H9 (cell line): ENCODE data around the gene SDK1. TPM values are rescaled to one million over a fixed set of nuclear protein-coding genes. Genes with fewer than 3 reads are reported as not detected.

Experiments
- DNase-seq: peaks from one replicate; pipeline ENCODE4 v3.0.0-alpha.2; 2017
- H2AFZ ChIP-seq: one replicate; pipeline ENCODE4 v1.6.1; 2013; ENCODE audit warnings: mild to moderate bottlenecking, low read length, control low read depth, moderate library complexity
- H2AK5ac ChIP-seq: 2 replicates; pipeline ENCODE4 v1.6.1; 2013; ENCODE audit warnings: low read length, control low read depth, mixed read lengths; ENCODE audit not compliant: insufficient read length
- H2BK120ac ChIP-seq: one replicate; pipeline ENCODE4 v1.6.1; 2013; ENCODE audit warnings: low read depth, mild to moderate bottlenecking, low read length, control low read depth, inconsistent platforms; ENCODE audit not compliant: poor library complexity, severe bottlenecking
- H2BK12ac ChIP-seq: 2 replicates; pipeline ENCODE4 v1.6.1; 2013; ENCODE audit warnings: low read length, control low read depth, mixed read lengths, low read depth; ENCODE audit not compliant: insufficient read length
- H2BK15ac ChIP-seq: 2 replicates; pipeline ENCODE4 v1.6.1; 2013; ENCODE audit warnings: low read depth, low read length, control low read depth
- H2BK20ac ChIP-seq: one replicate; pipeline ENCODE4 v1.6.1; 2013; ENCODE audit warnings: low read depth, mild to moderate bottlenecking, low read length, control low read depth, inconsistent platforms; ENCODE audit not compliant: poor library complexity, severe bottlenecking
- H2BK5ac ChIP-seq: 2 replicates; pipeline ENCODE4 v1.6.1; 2013; ENCODE audit warnings: low read length, control low read depth, mixed read lengths; ENCODE audit not compliant: insufficient read length
- H3K14ac ChIP-seq: 2 replicates; pipeline ENCODE4 v1.6.1; 2013; ENCODE audit warnings: low read length, control low read depth; ENCODE audit not compliant: insufficient read depth
- H3K18ac ChIP-seq: 2 replicates; pipeline ENCODE4 v1.6.1; 2013; ENCODE audit warnings: low read depth, mild to moderate bottlenecking, mixed read lengths, low read length, control low read depth; ENCODE audit not compliant: insufficient read length
- H3K23ac ChIP-seq: 2 replicates; pipeline ENCODE4 v1.6.1; 2013; ENCODE audit warnings: low read length, control low read depth, mixed read lengths, low read depth; ENCODE audit not compliant: insufficient read length
- H3K23me2 ChIP-seq: 2 replicates; pipeline ENCODE4 v1.6.1; 2013; ENCODE audit warnings: low read depth, mild to moderate bottlenecking, mixed read lengths, low read length, control low read depth; ENCODE audit not compliant: insufficient read length, poor library complexity, severe bottlenecking
- H3K27ac ChIP-seq: 2 replicates; pipeline ENCODE4 v1.5.1; 2013; ENCODE audit warnings: low read length, control low read depth, mixed read lengths, low read depth; ENCODE audit not compliant: insufficient read length
- H3K27me3 ChIP-seq: 2 replicates; pipeline ENCODE4 v1.6.1; 2013; ENCODE audit warnings: low read length, control low read depth, inconsistent platforms; ENCODE audit not compliant: insufficient read depth
- H3K4ac ChIP-seq: 2 replicates; pipeline ENCODE4 v1.6.1; 2013; ENCODE audit warnings: low read depth, mild to moderate bottlenecking, control low read depth, inconsistent platforms, low read length, moderate library complexity
- H3K4me1 ChIP-seq: 2 replicates; pipeline ENCODE4 v1.6.1; 2013; ENCODE audit warnings: low read length, control low read depth, inconsistent platforms; ENCODE audit not compliant: insufficient read depth
- H3K4me2 ChIP-seq: 2 replicates; pipeline ENCODE4 v1.6.1; 2013; ENCODE audit warnings: low read length, control low read depth, mixed read lengths; ENCODE audit not compliant: insufficient read length, insufficient read depth
- H3K56ac ChIP-seq: 2 replicates; pipeline ENCODE4 v1.6.1; 2013; ENCODE audit warnings: low read depth, mild to moderate bottlenecking, mixed read lengths, low read length, control low read depth; ENCODE audit not compliant: insufficient read length
- H3K79me1 ChIP-seq: 2 replicates; pipeline ENCODE4 v1.6.1; 2013; ENCODE audit warnings: low read depth, mild to moderate bottlenecking, moderate library complexity, low read length, control low read depth, inconsistent platforms; ENCODE audit not compliant: insufficient read depth, poor library complexity, severe bottlenecking
- H3K79me2 ChIP-seq: 2 replicates; pipeline ENCODE4 v1.6.1; 2013; ENCODE audit warnings: low read length, control low read depth, inconsistent platforms; ENCODE audit not compliant: insufficient read depth
- H3K9ac ChIP-seq: 2 replicates; pipeline ENCODE4 v1.6.1; 2013; ENCODE audit warnings: low read length, control low read depth, mixed read lengths; ENCODE audit not compliant: insufficient read length; ENCODE audit errors: extremely low read depth
- H3K9me3 ChIP-seq: one replicate; pipeline ENCODE4 v1.6.1; 2013; ENCODE audit warnings: low read depth, low read length, inconsistent platforms; ENCODE audit not compliant: control insufficient read depth
- H3T11ph ChIP-seq: one replicate; pipeline ENCODE4 v1.6.1; 2013; ENCODE audit warnings: mild to moderate bottlenecking, low read length, control low read depth, inconsistent platforms
- H4K20me1 ChIP-seq: one replicate; pipeline ENCODE4 v1.6.1; 2013; ENCODE audit not compliant: control insufficient read depth, insufficient read length, insufficient read depth
- H4K5ac ChIP-seq: 2 replicates; pipeline ENCODE4 v1.6.1; 2013; ENCODE audit warnings: low read depth, mild to moderate bottlenecking, mixed read lengths, low read length, control low read depth; ENCODE audit not compliant: insufficient read length
- H4K8ac ChIP-seq: replicated peaks from 2 replicates; pipeline ENCODE4 v1.6.1; 2013; ENCODE audit warnings: low read length, control low read depth, mixed read lengths, low read depth; ENCODE audit not compliant: insufficient read length
- H4K91ac ChIP-seq: 2 replicates; pipeline ENCODE4 v1.6.1; 2013; ENCODE audit warnings: low read depth, mild to moderate bottlenecking, moderate library complexity, mixed read lengths, low read length, control low read depth; ENCODE audit not compliant: insufficient read length
- H3K27ac Mint-ChIP-seq, 3 experiments: 2 replicates in 2 of 3; 3 replicates in 1 of 3; pipeline ENCODE4 v1.8.0; 2020 to 2021; ENCODE audit warnings: mixed read lengths in 3 of 3, mild to moderate bottlenecking in 1 of 3, moderate library complexity in 1 of 3
- H3K27me3 Mint-ChIP-seq: 2 replicates; pipeline ENCODE4 v1.8.0; 2021; ENCODE audit warnings: low read depth, mild to moderate bottlenecking, moderate library complexity, mixed read lengths
- H3K36me3 Mint-ChIP-seq, 3 experiments: 2 replicates in 2 of 3; 3 replicates in 1 of 3; pipeline ENCODE4 v1.8.0; 2020 to 2021; ENCODE audit warnings: low read depth in 3 of 3, mixed read lengths in 3 of 3; ENCODE audit not compliant: insufficient read depth in 1 of 3
- H3K4me1 Mint-ChIP-seq, 2 experiments: 2 replicates each; pipeline ENCODE4 v1.8.0; 2020; ENCODE audit warnings: mixed read lengths in 2 of 2
- H3K4me3 Mint-ChIP-seq, 2 experiments: 2 replicates in 1 of 2; 3 replicates in 1 of 2; pipeline ENCODE4 v1.8.0; 2020 to 2021; ENCODE audit warnings: mild to moderate bottlenecking in 2 of 2, mixed read lengths in 2 of 2, moderate library complexity in 1 of 2
- H3K9me3 Mint-ChIP-seq, 2 experiments: 2 replicates in 1 of 2; 3 replicates in 1 of 2; pipeline ENCODE4 v1.8.0; 2020; ENCODE audit warnings: mild to moderate bottlenecking in 2 of 2, mixed read lengths in 2 of 2, moderate library complexity in 1 of 2
- CTCF ChIP-seq: fragments of 200-600 bp; sonication (generic); conservative IDR thresholded peaks from 3 replicates; pipeline ENCODE4 v1.8.0; 2021; ENCODE audit warnings: antibody characterized with exemption, mild to moderate bottlenecking
- WGBS: extraction: QIAGEN DNeasy Blood & Tissue Kit; methylation state at CpG from one replicate; pipeline ENCODE4 v1.1.7; 2013; ENCODE audit warnings: missing lambda C conversion rate, low lambda C conversion rate, mixed read lengths; ENCODE audit not compliant: insufficient read length; ENCODE audit errors: extremely low coverage; 5-methylcytosine and 5-hydroxymethylcytosine counted together
- total RNA-seq: library from RNA; stranded (reverse); gene quantifications from 2 replicates; pipeline ENCODE4 v1.2.1, GENCODE V29; 2021

SDK1 gene
- total RNA-seq, 1 experiment from 2014 or later, result 8.7 TPM

GRCh38 chr7:4070214-4070613 is 769.2 kb downstream of the SDK1 start:
- no peaks in the 10 kb centered on the region for H3K27me3 Mint-ChIP-seq
- H4K91ac ChIP-seq, result no peak overlapping the region
- no peak overlapping the region for H2BK15ac ChIP-seq
- H3K14ac ChIP-seq, result no peak overlapping the region
- H4K5ac ChIP-seq, result no peak overlapping the region
- no peaks in the 10 kb centered on the region for H3K9me3 ChIP-seq
- H3K18ac ChIP-seq, result no peak overlapping the region
- no peak for TF ChIP-seq CTCF
- H3K4ac ChIP-seq, result no peak overlapping the region
- no peak overlapping the region for H2BK20ac ChIP-seq
- no peaks in the 10 kb centered on the region for H3K79me1 ChIP-seq
- H3T11ph ChIP-seq, result no peak overlapping the region
- H3K36me3 Mint-ChIP-seq, result peaks cover 0 to 3% (median 2%) of the 10 kb centered on the region in 3 experiments; a peak in 3 of 7 replicates
- DNase-seq, result no peak
- H3K9me3 Mint-ChIP-seq, result no peaks in the 10 kb centered on the region
- H3K56ac ChIP-seq, result no peak overlapping the region
- no peaks in the 10 kb centered on the region; the same call in 1 of the 2 replicates for H3K4me1 ChIP-seq
- H2BK120ac ChIP-seq, result no peak overlapping the region
- H3K79me2 ChIP-seq, result no peaks in the 10 kb centered on the region
- no peak overlapping the region for H2AK5ac ChIP-seq
- H4K20me1 ChIP-seq, result no peaks in the 10 kb centered on the region
- WGBS, result no CpG with 5 or more reads among the region's 7 CpGs
- H3K4me2 ChIP-seq, result no peak overlapping the region
- H3K23me2 ChIP-seq, result no peaks in the 10 kb centered on the region
- no peak overlapping the region for H3K4me3 Mint-ChIP-seq
- H3K23ac ChIP-seq, result no peak overlapping the region
- no peak overlapping the region for H2BK5ac ChIP-seq
- no peak overlapping the region for H2AFZ ChIP-seq
- no peak overlapping the region for H3K9ac ChIP-seq
- no peak overlapping the region for H2BK12ac ChIP-seq
- H3K27me3 ChIP-seq, result no peaks in the 10 kb centered on the region
- H4K8ac ChIP-seq, result no peak overlapping the region
- peaks cover 27 to 39% of the 10 kb centered on the region in 2 experiments for H3K4me1 Mint-ChIP-seq
- H3K27ac Mint-ChIP-seq, result peak overlapping the region in 2 of 3 experiments; percentile 22 to 88; a peak in 2 of 7 replicates
- no peak overlapping the region for H3K27ac ChIP-seq
